RCC 7860 (cell line): Measurements from ENCODE around the gene PEX12.
A peak's percentile ranks its signal among the peaks of the same experiment; 100 is the strongest.
"Not testable (repeated sequence)": the region's sequence is repeated elsewhere in the genome, so short reads cannot be mapped to it uniquely, and the experiment has no call there.

Experiments used
- DNase-seq: peaks from one replicate; pipeline ENCODE4 v3.0.0-alpha.2; 2015; ENCODE audit warnings: low spot score
- FAIRE-seq: peaks from 2 replicates; lab custom pipeline; 2012; peaks lifted over from hg19 to GRCh38; lab: Jason Lieb, UNC

Gene PEX12

GRCh38 chr17:35584061-35584460, 5.7 kb upstream of the PEX12 start:
- DNase-seq (no peak), FAIRE-seq (no peak)

- DNase-seq (no peak), FAIRE-seq (no peak)
These were observed 610 bp upstream of the PEX12 start for GRCh38 chr17:35578929-35579432.

- FAIRE-seq, result no peak
- no peak for DNase-seq
These were observed 558 bp downstream of the PEX12 start for GRCh38 chr17:35577830-35578196.

GRCh38 chr17:35575759-35576158, 2.6 kb downstream of the PEX12 start:
- DNase-seq (no peak), FAIRE-seq (no peak)

GRCh38 chr17:35569405-35569804, 9.0 kb downstream of the PEX12 start:
- FAIRE-seq (no peak), DNase-seq (no peak)

- FAIRE-seq, result no peak
These were observed 9.8 kb downstream of the PEX12 start for GRCh38 chr17:35568561-35568960.

GRCh38 chr17:35566968-35567367, 11.4 kb downstream of the PEX12 start:
- FAIRE-seq (no peak), DNase-seq (no peak)

More at GRCh38 chr17:35568561-35568960, 9.8 kb downstream of the PEX12 start:
- peak; percentile 10 for DNase-seq

GRCh38 chr17:35563181-35563580, 15.2 kb downstream of the PEX12 start:
- not testable (repeated sequence) for FAIRE-seq, DNase-seq

GRCh38 chr17:35560703-35561102, 17.7 kb downstream of the PEX12 start, which contains the start of gene SLFN14:
Gene SLFN14, minus strand, starts transcription at chr17:35560819. Its CDS starts 2,757 bp downstream, at chr17:35558062.
- DNase-seq (no peak), FAIRE-seq (no peak)

GRCh38 chr17:35559495-35560210, 18.7 kb downstream of the PEX12 start:
- no peak for FAIRE-seq

GRCh38 chr17:35557353-35557752, 21.0 kb downstream of the PEX12 start:
- FAIRE-seq (no peak), DNase-seq (no peak)

More at GRCh38 chr17:35559495-35560210, 18.7 kb downstream of the PEX12 start:
- no peak for DNase-seq

GRCh38 chr17:35555691-35556090, 22.7 kb downstream of the PEX12 start:
- FAIRE-seq (no peak), DNase-seq (no peak)

- FAIRE-seq, result no peak
- no peak for DNase-seq
These were observed 23.7 kb downstream of the PEX12 start for GRCh38 chr17:35554668-35555067.

- FAIRE-seq (no peak), DNase-seq (no peak)
These were observed 25.1 kb downstream of the PEX12 start for GRCh38 chr17:35553310-35553709.

GRCh38 chr17:35548978-35549377, 29.4 kb downstream of the PEX12 start:
- no peak for DNase-seq
- FAIRE-seq, result no peak

- DNase-seq (no peak), FAIRE-seq (no peak)
These were observed 30.1 kb downstream of the PEX12 start for GRCh38 chr17:35548208-35548810.

GRCh38 chr17:35546487-35546886, 31.9 kb downstream of the PEX12 start:
- DNase-seq (no peak), FAIRE-seq (no peak)

GRCh38 chr17:35545150-35545549, 33.2 kb downstream of the PEX12 start:
- FAIRE-seq (no peak), DNase-seq (no peak)

- no peak for FAIRE-seq
- no peak for DNase-seq
These were observed 34.5 kb downstream of the PEX12 start for GRCh38 chr17:35543856-35544255.

GRCh38 chr17:35542990-35543389, 35.4 kb downstream of the PEX12 start:
- FAIRE-seq (no peak), DNase-seq (no peak)

GRCh38 chr17:35541434-35541833, 36.9 kb downstream of the PEX12 start:
- no peak for DNase-seq
- FAIRE-seq, result no peak
